Measurements from ENCODE around the gene LARP7.
"Not testable (repeated sequence)": the region's sequence is repeated elsewhere in the genome, so short reads cannot be mapped to it uniquely, and the experiment has no call there.

The LARP7 gene

GRCh38 chr4:112673076-112673475, 36.1 kb downstream of the LARP7 start:
- DNase-seq = no peak
- no peak for ATAC-seq (replicated peaks)

GRCh38 chr4:112673686-112674085, 36.7 kb downstream of the LARP7 start:
- ATAC-seq (replicated peaks) (no peak), DNase-seq (no peak)
- Mint-ChIP-seq H3K9me3 (no peaks in the 10 kb centered on the region), H3K4me3 (no peak overlapping the region), H3K27ac (no peak overlapping the region), H3K27me3 (no peaks in the 10 kb centered on the region), H3K36me3 (ENCODE audit: insufficient read depth) (no peaks in the 10 kb centered on the region), H3K4me1 (ENCODE audit: low read depth in 2 of 2) (no peaks in the 10 kb centered on the region)

More at GRCh38 chr4:112673076-112673475, 36.1 kb downstream of the LARP7 start:
- no peak overlapping the region for H3K27ac Mint-ChIP-seq
- no peaks in the 10 kb centered on the region for H3K9me3 Mint-ChIP-seq
- no peaks in the 10 kb centered on the region for H3K27me3 Mint-ChIP-seq
- no peaks in the 10 kb centered on the region for H3K36me3 Mint-ChIP-seq (ENCODE audit: insufficient read depth)
- H3K4me3 Mint-ChIP-seq = no peak overlapping the region
- no peaks in the 10 kb centered on the region for H3K4me1 Mint-ChIP-seq (ENCODE audit: low read depth in 2 of 2)

- Mint-ChIP-seq H3K27me3 (no peaks in the 10 kb centered on the region), H3K4me1 (ENCODE audit: low read depth in 2 of 2) (no peaks in the 10 kb centered on the region), H3K9me3 (no peaks in the 10 kb centered on the region), H3K27ac (no peak overlapping the region), H3K36me3 (ENCODE audit: insufficient read depth) (no peaks in the 10 kb centered on the region), H3K4me3 (no peak overlapping the region)
- DNase-seq (no peak), ATAC-seq (replicated peaks) (no peak)
These were observed 37.4 kb downstream of the LARP7 start for GRCh38 chr4:112674376-112674775.

- H3K9me3 Mint-ChIP-seq = no peaks in the 10 kb centered on the region
- DNase-seq (no peak), ATAC-seq (replicated peaks) (no peak)
- no peaks in the 10 kb centered on the region for H3K4me1 Mint-ChIP-seq (ENCODE audit: low read depth in 2 of 2)
- no peaks in the 10 kb centered on the region for H3K36me3 Mint-ChIP-seq (ENCODE audit: insufficient read depth)
- no peak overlapping the region for H3K4me3 Mint-ChIP-seq
- H3K27ac Mint-ChIP-seq = no peak overlapping the region
- H3K27me3 Mint-ChIP-seq = no peaks in the 10 kb centered on the region
These were observed 40.7 kb downstream of the LARP7 start for GRCh38 chr4:112677519-112678091.

- no peak overlapping the region for H3K27ac Mint-ChIP-seq
- no peak for ATAC-seq (replicated peaks)
- H3K9me3 Mint-ChIP-seq = no peaks in the 10 kb centered on the region
- peaks cover 0 to under 1% of the 10 kb centered on the region in 2 donors for H3K27me3 Mint-ChIP-seq
- H3K4me1 Mint-ChIP-seq (ENCODE audit: low read depth in 2 of 2) = no peaks in the 10 kb centered on the region
- H3K36me3 Mint-ChIP-seq (ENCODE audit: insufficient read depth) = no peaks in the 10 kb centered on the region
- no peak overlapping the region for H3K4me3 Mint-ChIP-seq
- no peak for DNase-seq
These were observed 44.1 kb downstream of the LARP7 start for GRCh38 chr4:112680996-112681395.

- DNase-seq (no peak), ATAC-seq (replicated peaks) (no peak)
- H3K4me1 Mint-ChIP-seq (ENCODE audit: low read depth in 2 of 2) = no peaks in the 10 kb centered on the region
- no peak overlapping the region for H3K27ac Mint-ChIP-seq
- H3K9me3 Mint-ChIP-seq = no peaks in the 10 kb centered on the region
- peaks cover 16 to 19% of the 10 kb centered on the region in 2 donors for H3K27me3 Mint-ChIP-seq
- no peaks in the 10 kb centered on the region for H3K36me3 Mint-ChIP-seq (ENCODE audit: insufficient read depth)
- no peak overlapping the region for H3K4me3 Mint-ChIP-seq
These were observed 56.6 kb downstream of the LARP7 start for GRCh38 chr4:112693507-112693906.

GRCh38 chr4:112700679-112701078, 63.7 kb downstream of the LARP7 start:
- Mint-ChIP-seq H3K4me1 (ENCODE audit: low read depth in 2 of 2) (peaks cover 4 to 5% of the 10 kb centered on the region in 2 donors), H3K36me3 (ENCODE audit: insufficient read depth) (no peaks in the 10 kb centered on the region), H3K27me3 (peaks cover 51 to 66% of the 10 kb centered on the region in 2 donors), H3K9me3 (no peaks in the 10 kb centered on the region), H3K4me3 (no peak overlapping the region), H3K27ac (no peak overlapping the region)
- DNase-seq (no peak), ATAC-seq (replicated peaks) (no peak)

- peaks cover 58 to 81% of the 10 kb centered on the region in 2 donors for H3K27me3 Mint-ChIP-seq
- DNase-seq (no peak), ATAC-seq (replicated peaks) (no peak)
These were observed 65.9 kb downstream of the LARP7 start for GRCh38 chr4:112702892-112703291.

GRCh38 chr4:112704322-112704721, 67.4 kb downstream of the LARP7 start:
- H3K27me3 Mint-ChIP-seq = peaks cover 57 to 73% of the 10 kb centered on the region in 2 donors
- no peak overlapping the region for H3K27ac Mint-ChIP-seq
- no peaks in the 10 kb centered on the region for H3K9me3 Mint-ChIP-seq
- H3K36me3 Mint-ChIP-seq (ENCODE audit: insufficient read depth) = peaks cover 3% of the 10 kb centered on the region
- ATAC-seq (replicated peaks) (no peak), DNase-seq (no peak)
- peak overlapping the region; percentile 77 to 79 for H3K4me3 Mint-ChIP-seq
- peaks cover 14 to 16% of the 10 kb centered on the region in 2 donors for H3K4me1 Mint-ChIP-seq (ENCODE audit: low read depth in 2 of 2)

More at GRCh38 chr4:112702892-112703291, 65.9 kb downstream of the LARP7 start:
- Mint-ChIP-seq H3K27ac (no peak overlapping the region), H3K9me3 (no peaks in the 10 kb centered on the region), H3K36me3 (ENCODE audit: insufficient read depth) (peaks cover 3% of the 10 kb centered on the region), H3K4me1 (ENCODE audit: low read depth in 2 of 2) (peaks cover 14 to 16% of the 10 kb centered on the region in 2 donors), H3K4me3 (no peak overlapping the region)

- Mint-ChIP-seq H3K9me3 (no peaks in the 10 kb centered on the region), H3K36me3 (ENCODE audit: insufficient read depth) (peaks cover 3% of the 10 kb centered on the region), H3K4me3 (peak overlapping the region; percentile 77 to 79), H3K27me3 (peaks cover 49 to 73% of the 10 kb centered on the region in 2 donors), H3K27ac (no peak overlapping the region), H3K4me1 (ENCODE audit: low read depth in 2 of 2) (peaks cover 14 to 16% of the 10 kb centered on the region in 2 donors)
- DNase-seq (no peak), ATAC-seq (replicated peaks) (no peak)
These were observed 68.3 kb downstream of the LARP7 start for GRCh38 chr4:112704991-112705845.

- not testable (repeated sequence) for H3K9me3 Mint-ChIP-seq; H3K36me3 Mint-ChIP-seq (ENCODE audit: insufficient read depth)
- Mint-ChIP-seq H3K27me3 (peaks cover 40 to 65% of the 10 kb centered on the region in 2 donors), H3K27ac (peak overlapping the region in 1 of 2 donors; percentile 64), H3K4me1 (ENCODE audit: low read depth in 2 of 2) (peaks cover 14 to 16% of the 10 kb centered on the region in 2 donors), H3K4me3 (peak overlapping the region; percentile 90 to 91)
- peak; percentile 69 for ATAC-seq (replicated peaks)
- peak in 1 of 3 experiments; percentile 2 for DNase-seq
These were observed 69.2 kb downstream of the LARP7 start for GRCh38 chr4:112705891-112706839.

GRCh38 chr4:112706840-112707207, 69.9 kb downstream of the LARP7 start:
- Mint-ChIP-seq H3K9me3 (no peaks in the 10 kb centered on the region), H3K36me3 (ENCODE audit: insufficient read depth) (peaks cover 3% of the 10 kb centered on the region), H3K27ac (peak overlapping the region in 1 of 2 donors; percentile 64), H3K4me1 (ENCODE audit: low read depth in 2 of 2) (peaks cover 14 to 16% of the 10 kb centered on the region in 2 donors), H3K27me3 (peaks cover 37 to 58% of the 10 kb centered on the region in 2 donors), H3K4me3 (peak overlapping the region; percentile 90 to 91)
- ATAC-seq (replicated peaks) (no peak), DNase-seq (no peak)

Measured in effector memory CD8-positive, alpha-beta T cell (primary cell).